H1 (cell line): Measurements from ENCODE around the gene ZNF584. TPM values are rescaled to one million over a fixed set of nuclear protein-coding genes. Genes with fewer than 3 reads are reported as not detected.

Experiments used
- CTCF ChIA-PET: fragments of 300-600 bp; sonication (Branson Sonifier 250); formaldehyde crosslinking; loops from one replicate; lab custom pipeline; 2021; ENCODE audit not compliant: partially characterized antibody; lab: Charles Lee
- POLR2A ChIA-PET: fragments of 300-600 bp; sonication (Branson Sonifier 250); formaldehyde crosslinking; loops from one replicate; lab custom pipeline; 2021; ENCODE audit warnings: inconsistent platforms; ENCODE audit not compliant: partially characterized antibody; lab: Charles Lee
- DNase-seq, 2 experiments: peaks; one replicate each; pipeline versions ENCODE4 v3.0.0 to v3.0.0-alpha.2; 2010 to 2022; ENCODE audit warnings: low spot score in 2 of 2, low read depth in 1 of 2, mixed read lengths in 1 of 2
- FAIRE-seq: peaks from 2 replicates; lab custom pipeline; 2011; peaks lifted over from hg19 to GRCh38; lab: Jason Lieb, UNC
- H2AFZ ChIP-seq: 2 replicates; pipeline ENCODE4 v1.8.1; 2012; ENCODE audit warnings: low read length, inconsistent platforms
- H2AK5ac ChIP-seq: 2 replicates; pipeline ENCODE4 v1.6.1; 2013; ENCODE audit warnings: low read depth, low read length
- H2BK120ac ChIP-seq: replicated peaks from 2 replicates; pipeline ENCODE3; 2013; ENCODE audit warnings: low read depth, low read length, inconsistent platforms
- H2BK12ac ChIP-seq: 2 replicates; pipeline ENCODE4 v1.6.1; 2013; ENCODE audit warnings: low read depth, low read length
- H2BK15ac ChIP-seq: 2 replicates; pipeline ENCODE4 v1.6.1; 2013; ENCODE audit warnings: low read length
- H2BK20ac ChIP-seq: 2 replicates; pipeline ENCODE4 v1.6.1; 2013; ENCODE audit warnings: low read length
- H2BK5ac ChIP-seq: 2 replicates; pipeline ENCODE4 v1.6.1; 2013; ENCODE audit warnings: low read depth, low read length
- H3K14ac ChIP-seq: 2 replicates; pipeline ENCODE4 v1.6.1; 2013; ENCODE audit warnings: inconsistent platforms; ENCODE audit not compliant: insufficient read length
- H3K18ac ChIP-seq: 2 replicates; pipeline ENCODE4 v1.6.1; 2013; ENCODE audit warnings: low read length; ENCODE audit errors: extremely low read depth
- H3K23ac ChIP-seq: 2 replicates; pipeline ENCODE4 v1.6.1; 2013; ENCODE audit warnings: inconsistent platforms; ENCODE audit not compliant: insufficient read length
- H3K23me2 ChIP-seq: 2 replicates; pipeline ENCODE4 v1.6.1; 2013; ENCODE audit warnings: low read depth, low read length
- H3K27ac ChIP-seq: 2 replicates; pipeline ENCODE4 v1.6.1; 2011; ENCODE audit warnings: low read depth, low read length, inconsistent platforms
- H3K27me3 ChIP-seq, 4 experiments: replicated peaks in 1 of 4; 1 replicate in 1 of 4; 2 replicates in 3 of 4; pipeline versions ENCODE4 v1.6.1 to v1.8.1; 2011 to 2013; ENCODE audit warnings: low read length in 3 of 4, mild to moderate bottlenecking in 3 of 4, inconsistent platforms in 2 of 4, mixed read lengths in 2 of 4, moderate library complexity in 1 of 4; ENCODE audit not compliant: control insufficient read depth in 3 of 4, insufficient read depth in 3 of 4; ENCODE audit errors: extremely low read depth in 1 of 4
- H3K36me3 ChIP-seq, 4 experiments: 2 replicates each; pipeline versions ENCODE4 v1.6.1 to v1.8.1; 2011 to 2013; ENCODE audit warnings: mild to moderate bottlenecking in 4 of 4, low read length in 3 of 4, moderate library complexity in 2 of 4, control low read depth in 1 of 4, inconsistent platforms in 1 of 4; ENCODE audit not compliant: insufficient read depth in 4 of 4, control insufficient read depth in 2 of 4
- H3K4ac ChIP-seq: replicated peaks from 2 replicates; pipeline ENCODE3; 2013; ENCODE audit warnings: low read length, low read depth, mixed read lengths, inconsistent platforms; ENCODE audit not compliant: insufficient read length
- H3K4me1 ChIP-seq, 4 experiments: replicated peaks in 1 of 4; 1 replicate in 1 of 4; 2 replicates in 3 of 4; pipeline versions ENCODE4 v1.6.1 to v1.8.1; 2011 to 2013; ENCODE audit warnings: low read length in 3 of 4, inconsistent platforms in 2 of 4, mixed read lengths in 1 of 4; ENCODE audit not compliant: insufficient read depth in 4 of 4, control insufficient read depth in 3 of 4
- H3K4me2 ChIP-seq, 2 experiments: 2 replicates each; pipeline versions ENCODE4 v1.6.1 to v1.8.1; 2011 to 2013; ENCODE audit warnings: low read depth in 2 of 2, low read length in 2 of 2, control low read depth in 1 of 2, inconsistent platforms in 1 of 2, mild to moderate bottlenecking in 1 of 2; ENCODE audit not compliant: insufficient read depth in 1 of 2
- H3K4me3 ChIP-seq, 4 experiments: fragments of 200-600, 300-600 bp in 1 of 4; sonication (generic), shearing (Covaris generic), sonication (Bioruptor Twin) in 1 of 4; 2 replicates each; pipeline versions ENCODE4 v1.5.1 to v1.8.1; 2011 to 2016; ENCODE audit warnings: low read length in 4 of 4, low read depth in 3 of 4, control low read depth in 2 of 4, inconsistent platforms in 2 of 4, mild to moderate bottlenecking in 2 of 4, mixed read lengths in 1 of 4, moderate library complexity in 1 of 4; ENCODE audit not compliant: insufficient read depth in 2 of 4; ENCODE audit errors: extremely low read depth in 1 of 4
- H3K56ac ChIP-seq: replicated peaks from 2 replicates; pipeline ENCODE3; 2013; ENCODE audit warnings: low read depth, mild to moderate bottlenecking, mixed read lengths, low read length, inconsistent platforms; ENCODE audit not compliant: insufficient read length
- H3K79me1 ChIP-seq: 2 replicates; pipeline ENCODE4 v1.6.1; 2013; ENCODE audit warnings: low read depth, low read length, control low read depth
- H3K79me2 ChIP-seq, 2 experiments: 2 replicates each; pipeline versions ENCODE4 v1.6.1 to v1.8.1; 2012 to 2013; ENCODE audit warnings: low read length in 2 of 2, mild to moderate bottlenecking in 2 of 2, inconsistent platforms in 1 of 2; ENCODE audit not compliant: insufficient read depth in 2 of 2, control insufficient read depth in 1 of 2
- H3K9ac ChIP-seq, 4 experiments: replicated peaks in 1 of 4; 1 replicate in 1 of 4; 2 replicates in 3 of 4; pipeline versions ENCODE4 v1.6.1 to v1.8.1; 2011 to 2013; ENCODE audit warnings: low read depth in 3 of 4, low read length in 3 of 4, control low read depth in 2 of 4, mild to moderate bottlenecking in 2 of 4, moderate library complexity in 2 of 4, inconsistent platforms in 1 of 4; ENCODE audit errors: extremely low read depth in 1 of 4
- H3K9me3 ChIP-seq, 2 experiments: 2 replicates each; pipeline versions ENCODE4 v1.6.1 to v1.8.1; 2012 to 2013; ENCODE audit warnings: mild to moderate bottlenecking in 2 of 2, moderate library complexity in 2 of 2, control low read depth in 1 of 2, inconsistent platforms in 1 of 2, low read depth in 1 of 2, low read length in 1 of 2, mixed read lengths in 1 of 2; ENCODE audit not compliant: insufficient read depth in 2 of 2
- H4K20me1 ChIP-seq, 2 experiments: replicated peaks in 1 of 2; 2 replicates each; pipeline versions ENCODE3 to v1.8.1; 2011 to 2013; ENCODE audit warnings: inconsistent platforms in 2 of 2, low read length in 2 of 2, mild to moderate bottlenecking in 1 of 2; ENCODE audit not compliant: insufficient read depth in 2 of 2, control insufficient read depth in 1 of 2
- H4K5ac ChIP-seq: 2 replicates; pipeline ENCODE4 v1.6.1; 2013; ENCODE audit warnings: low read length, low read depth, mixed read lengths, inconsistent platforms; ENCODE audit not compliant: insufficient read length
- H4K8ac ChIP-seq: 2 replicates; pipeline ENCODE4 v1.8.0; 2013; ENCODE audit warnings: mild to moderate bottlenecking, moderate library complexity, low read length, inconsistent platforms; ENCODE audit not compliant: insufficient read depth; ENCODE audit errors: extremely low read depth
- H4K91ac ChIP-seq: replicated peaks from 2 replicates; pipeline ENCODE3; 2013; ENCODE audit warnings: low read length, mixed read lengths, inconsistent platforms; ENCODE audit not compliant: insufficient read length
- BACH1 ChIP-seq: IDR thresholded peaks from 2 replicates; pipeline ENCODE4 v1.6.1; 2012; ENCODE audit warnings: low read length, improper control_type of control experiment
- CHD2 ChIP-seq: IDR thresholded peaks from 2 replicates; pipeline ENCODE4 v1.6.1; 2012; ENCODE audit warnings: low read length, improper control_type of control experiment
- EP300 ChIP-seq, 2 experiments: IDR thresholded peaks; 1 replicate in 1 of 2; 2 replicates in 1 of 2; pipeline ENCODE4 v1.6.1; 2011 to 2012; ENCODE audit warnings: low read depth in 2 of 2, low read length in 2 of 2, mild to moderate bottlenecking in 2 of 2, borderline replicate concordance in 1 of 2, inconsistent platforms in 1 of 2, moderate library complexity in 1 of 2
- MAX ChIP-seq: IDR thresholded peaks from 2 replicates; pipeline ENCODE4 v1.6.1; 2012; ENCODE audit warnings: inconsistent platforms
- NRF1 ChIP-seq: IDR thresholded peaks from 2 replicates; pipeline ENCODE4 v1.6.1; 2011; ENCODE audit warnings: mild to moderate bottlenecking, low read depth, low read length, improper control_type of control experiment
- POLR2AphosphoS5 ChIP-seq: IDR thresholded peaks from 2 replicates; pipeline ENCODE4 v1.6.1; 2011; ENCODE audit warnings: low read depth, low read length
- POU5F1 ChIP-seq: IDR thresholded peaks from 2 replicates; pipeline ENCODE4 v1.6.1; 2011; ENCODE audit warnings: low read depth, mild to moderate bottlenecking, low read length, moderate library complexity
- SAP30 ChIP-seq: fragments of 300-600 bp; sonication (generic); IDR thresholded peaks from 2 replicates; pipeline ENCODE4 v1.7.1; 2012; ENCODE audit warnings: low read length, moderate library complexity, mild to moderate bottlenecking, inconsistent platforms; ENCODE audit not compliant: insufficient read depth, insufficient replicate concordance
- WGBS, 2 experiments: shearing (Covaris generic) in 1 of 2; methylation state at CpG; one replicate each; pipeline versions ENCODE4 v1.1.6 to v1.1.7; 2013 to 2015; ENCODE audit warnings: low lambda C conversion rate in 2 of 2, mixed read lengths in 2 of 2, inconsistent platforms in 1 of 2, low coverage in 1 of 2, missing lambda C conversion rate in 1 of 2; ENCODE audit not compliant: insufficient replicate concordance in 2 of 2, insufficient coverage in 1 of 2, insufficient read length in 1 of 2; ENCODE audit errors: extremely low coverage in 1 of 2, missing lambda C conversion rate in 1 of 2; 5-methylcytosine and 5-hydroxymethylcytosine counted together
- polyA plus RNA-seq, 7 experiments: library from polyadenylated mRNA; depleted of rRNA in 3 of 7; stranded (reverse) in 5 of 7; unstranded in 2 of 7; fragments of >200 nt in 5 of 7; fragments of 200-250 nt in 2 of 7; gene quantifications; 1 replicate in 5 of 7; 2 replicates in 1 of 7; 4 replicates in 1 of 7; pipeline versions ENCODE4 v1.2.1 to v1.2.3, GENCODE V29; 2011 to 2013; ENCODE audit warnings: missing spikeins in 2 of 7, mixed read lengths in 2 of 7
- total RNA-seq: library from RNA; stranded (reverse); fragmentation: NEBNext Ultra II Directional; extraction: Animal tissue kit (Norgen Biotek cat#: 25700); gene quantifications from 2 replicates; pipeline ENCODE4 v1.2.1, GENCODE V29; 2021
- TF ChIP-seq, protein P1 (sequence below): IDR thresholded peaks from 2 replicates; pipeline ENCODE4 v1.6.1; 2012; ENCODE audit warnings: inconsistent platforms

ZNF584 gene
- total and polyA plus RNA-seq, 2 of the 8 experiments (the other 6 are each of a cell fraction or from before 2014, with no cell fraction given), result 2.5 to 5.2 TPM

DNA sequence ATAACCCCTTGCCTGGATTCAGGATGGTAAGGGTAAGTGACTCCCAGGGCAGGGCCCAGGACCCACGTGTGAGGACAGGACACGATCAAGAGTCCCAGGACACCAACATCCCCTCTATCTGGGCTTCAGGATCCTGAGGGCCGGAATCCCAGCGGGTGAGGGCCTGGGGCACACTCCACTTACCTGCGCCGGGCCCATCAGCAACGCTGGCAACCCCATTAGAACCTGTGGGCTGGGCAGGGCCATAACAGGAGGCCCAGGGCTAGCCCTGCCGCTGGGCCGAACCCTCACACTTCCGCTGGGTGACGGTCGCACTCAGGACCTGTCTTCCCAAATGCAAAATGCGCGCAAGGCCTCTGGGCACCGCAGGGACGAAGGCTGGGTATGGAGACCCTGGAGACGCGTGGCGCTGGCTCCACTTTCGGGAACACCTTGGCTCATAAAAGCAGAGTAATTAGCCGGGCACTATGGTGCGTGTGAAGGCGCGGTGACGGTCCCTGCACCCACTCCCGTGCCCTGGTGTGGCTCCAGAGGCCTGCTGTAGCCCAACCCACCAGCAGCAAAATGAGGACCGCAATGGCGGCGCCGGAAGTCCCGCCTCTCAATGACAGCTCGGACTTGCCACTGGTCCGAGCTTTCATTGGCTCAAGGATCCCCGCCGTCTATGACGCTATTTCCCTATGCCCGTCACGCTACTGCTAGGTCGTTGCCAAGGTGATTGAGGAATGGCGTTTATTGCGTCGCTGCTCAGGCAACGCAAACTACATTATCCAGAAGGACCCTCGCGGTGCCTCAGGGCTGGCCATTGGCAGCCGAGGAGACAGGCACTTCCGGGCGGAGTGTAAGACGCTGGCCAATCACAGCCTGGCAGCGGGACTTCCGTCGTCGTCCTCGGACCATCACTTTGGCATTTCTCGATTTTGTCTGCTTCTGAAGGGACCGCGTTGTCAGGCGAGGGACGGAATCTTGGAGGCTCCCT is 31.4 kb downstream of the ZNF584 start, which contains the start of gene ZNF132:
Gene ZNF132, minus strand, starts transcription at position 578 of the 979 bp plus-strand sequence. Its CDS starts 332 bp downstream, at position 246.
- no peaks in the 10 kb centered on the region for H3K79me2 ChIP-seq
- H3K4me1 ChIP-seq, result peaks cover 0 to 5% (median 3%) of the 10 kb centered on the region in 4 experiments; a peak in 4 of 7 replicates
- POLR2A ChIA-PET, result interaction anchor here (0.5 to 2.6 kb wide), 6 partner anchors 12 to 80 kb away, joined by 3 to 13 read pairs (median 3); partner anchors contain the start of genes ZBTB45, ZNF324B and ZNF584
- peak within 1 kb of the TSS; percentile 76 for H2BK5ac ChIP-seq
- peak within 1 kb of the TSS; percentile 25 for H4K5ac ChIP-seq
- H3K36me3 ChIP-seq, result peaks cover 0 to 21% (median 14%) of the 10 kb centered on the region in 4 experiments; a peak in 6 of 8 replicates
- peak within 1 kb of the TSS in 3 of 4 experiments; percentile 51 to 63 (median 62); a peak in 5 of 7 replicates for H3K9ac ChIP-seq
- CTCF ChIA-PET, result interaction anchor here (0.8 kb wide), 1 partner anchor 11 kb away, joined by 3 read pairs; the partner anchor contains the start of gene ZNF324B
- H3K4me3 ChIP-seq, result peak within 1 kb of the TSS; percentile 82 to 96 (median 90)
- no peak within 1 kb of the TSS for H2BK20ac ChIP-seq
- peak within 1 kb of the TSS; percentile 85 to 96 for H3K4me2 ChIP-seq
- H3K79me1 ChIP-seq, result 0 out of 2 replicates have a peak, but pooled peaks cover 2% of the 10 kb centered on the region
- no peak within 1 kb of the TSS for H3K14ac ChIP-seq
- H2AFZ ChIP-seq, result peak within 1 kb of the TSS; percentile 87; the same call in 1 of the 2 replicates
- H3K23ac ChIP-seq, result no peak within 1 kb of the TSS
- no peak within 1 kb of the TSS for H2BK15ac ChIP-seq
- peak within 1 kb of the TSS; percentile 81 for H4K8ac ChIP-seq
- peak within 1 kb of the TSS; percentile 60; the same call in 1 of the 2 replicates for H3K27ac ChIP-seq
- H2BK12ac ChIP-seq, result no peak within 1 kb of the TSS
- peak within 1 kb of the TSS; percentile 65 for H3K18ac ChIP-seq
- H3K23me2 ChIP-seq, result peaks cover 9% of the 10 kb centered on the region; the same call in 1 of the 2 replicates
- H2AK5ac ChIP-seq, result no peak within 1 kb of the TSS
- H4K91ac ChIP-seq, result peak within 1 kb of the TSS; percentile 23
- DNase-seq (peak; percentile 78 to 98), FAIRE-seq (peak; percentile 99)
- no peak within 1 kb of the TSS for H3K4ac ChIP-seq
- H2BK120ac ChIP-seq, result no peak within 1 kb of the TSS
- WGBS, 2 experiments, result 12% methylated on average over 59 of the region's 59 CpGs; no CpG with 5 or more reads in 1 of the 2 experiments
- H3K56ac ChIP-seq, result no peak within 1 kb of the TSS
- H3K27me3 ChIP-seq, result peaks cover 0 to 8% (median 2%) of the 10 kb centered on the region in 4 experiments; a peak in 4 of 7 replicates
- H3K9me3 ChIP-seq, result peaks cover 20 to 27% of the 10 kb centered on the region in 2 experiments
- H4K20me1 ChIP-seq, result no peaks in the 10 kb centered on the region
- TF ChIP-seq POU5F1, result no peak
- no peak for TF ChIP-seq NRF1
- 0 out of 2 replicates have a peak, but pooled peaks have one; percentile 11 for TF ChIP-seq POLR2AphosphoS5
- TF ChIP-seq CHD2, result no peak
- no peak for TF ChIP-seq EP300 (IDR thresholded peaks at IDR 0.05; ENCODE audit: borderline replicate concordance in 1 of 2, low read depth in 2 of 2, low read length in 2 of 2)
- TF ChIP-seq SAP30, result peak; percentile 20
- TF ChIP-seq MAX, result peak; percentile 72; the same call in 1 of the 2 replicates
- no peak for TF ChIP-seq BACH1
- TF ChIP-seq, protein P1, sequence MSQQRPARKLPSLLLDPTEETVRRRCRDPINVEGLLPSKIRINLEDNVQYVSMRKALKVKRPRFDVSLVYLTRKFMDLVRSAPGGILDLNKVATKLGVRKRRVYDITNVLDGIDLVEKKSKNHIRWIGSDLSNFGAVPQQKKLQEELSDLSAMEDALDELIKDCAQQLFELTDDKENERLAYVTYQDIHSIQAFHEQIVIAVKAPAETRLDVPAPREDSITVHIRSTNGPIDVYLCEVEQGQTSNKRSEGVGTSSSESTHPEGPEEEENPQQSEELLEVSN, result peak; percentile 52
